IMR-90 (cell line): ENCODE results near the gene OR13J1. TPM values are rescaled to one million over a fixed set of nuclear protein-coding genes. Genes with fewer than 3 reads are reported as not detected.

Source experiments
- ATAC-seq: fragments of 200-7000 bp; cut with Tn5 transposase; 2 replicates; pipeline ENCODE4 v1.9.1; 2020; ENCODE audit warnings: low read depth, mild to moderate bottlenecking, moderate library complexity
- BruUV-seq: library from RNA; stranded (reverse); fragments of 400-500 nt; replicated peaks from 2 replicates; lab custom pipeline; 2021; lab: Mats Ljungman, UMichigan
- CTCF ChIA-PET: fragments of 300-600 bp; formaldehyde crosslinking; extraction: SDS; loops from one replicate; lab custom pipeline; 2021; ENCODE audit warnings: antibody characterized with exemption; lab: Yijun Ruan, JAX
- POLR2A ChIA-PET: fragments of 300-600 bp; sonication (Branson Sonifier 250); formaldehyde crosslinking; loops from one replicate; lab custom pipeline; 2022; ENCODE audit warnings: antibody characterized with exemption; ENCODE audit not compliant: unreplicated experiment; lab: Charles Lee
- DNase-seq: peaks from one replicate; pipeline ENCODE4 v3.0.0; 2013
- H2AFZ ChIP-seq: replicated peaks from 2 replicates; pipeline ENCODE3; 2013; ENCODE audit warnings: low read length, mild to moderate bottlenecking; ENCODE audit not compliant: poor library complexity
- H2AK5ac ChIP-seq: 2 replicates; pipeline ENCODE4 v1.6.1; 2013; ENCODE audit warnings: low read depth, low read length, inconsistent platforms
- H2AK9ac ChIP-seq: replicated peaks from 2 replicates; pipeline ENCODE3; 2013; ENCODE audit warnings: mild to moderate bottlenecking, low read depth, low read length, moderate library complexity; ENCODE audit not compliant: poor library complexity
- H2BK120ac ChIP-seq: 2 replicates; pipeline ENCODE4 v1.6.1; 2013; ENCODE audit warnings: low read depth, low read length, inconsistent platforms
- H2BK15ac ChIP-seq: 3 replicates; pipeline ENCODE4 v1.6.1; 2013; ENCODE audit warnings: low read depth, low read length, inconsistent platforms
- H2BK20ac ChIP-seq: 2 replicates; pipeline ENCODE4 v1.6.1; 2013; ENCODE audit warnings: low read depth, mild to moderate bottlenecking, inconsistent platforms, low read length, moderate library complexity
- H2BK5ac ChIP-seq: 2 replicates; pipeline ENCODE4 v1.6.1; 2013; ENCODE audit warnings: mild to moderate bottlenecking, low read depth, low read length, inconsistent platforms; ENCODE audit not compliant: poor library complexity, severe bottlenecking
- H3K14ac ChIP-seq: replicated peaks from 2 replicates; pipeline ENCODE4 v1.6.1; 2013; ENCODE audit warnings: low read depth, low read length, inconsistent platforms
- H3K18ac ChIP-seq: 2 replicates; pipeline ENCODE4 v1.6.1; 2013; ENCODE audit warnings: low read depth, low read length, control low read depth
- H3K23ac ChIP-seq: 2 replicates; pipeline ENCODE4 v1.6.1; 2013; ENCODE audit warnings: low read depth, low read length, inconsistent platforms
- H3K27ac ChIP-seq: 2 replicates; pipeline ENCODE4 v1.5.1; 2013; ENCODE audit warnings: mild to moderate bottlenecking, control low read depth, low read length; ENCODE audit not compliant: insufficient read depth
- H3K27me3 ChIP-seq: 2 replicates; pipeline ENCODE4 v1.6.1; 2013; ENCODE audit warnings: low read length; ENCODE audit not compliant: control insufficient read depth, insufficient read depth
- H3K36me3 ChIP-seq: 2 replicates; pipeline ENCODE4 v1.6.1; 2013; ENCODE audit warnings: low read length, mixed read lengths; ENCODE audit not compliant: control insufficient read depth, insufficient read depth
- H3K4ac ChIP-seq: 2 replicates; pipeline ENCODE4 v1.6.1; 2013; ENCODE audit warnings: low read depth, low read length, inconsistent platforms
- H3K4me1 ChIP-seq: 2 replicates; pipeline ENCODE4 v1.6.1; 2013; ENCODE audit warnings: low read length, mixed read lengths; ENCODE audit not compliant: control insufficient read depth, insufficient read depth
- H3K4me2 ChIP-seq: 2 replicates; pipeline ENCODE4 v1.6.1; 2013; ENCODE audit warnings: low read depth, mild to moderate bottlenecking, control low read depth, low read length, moderate library complexity
- H3K4me3 ChIP-seq: 2 replicates; pipeline ENCODE4 v1.5.1; 2013; ENCODE audit warnings: low read depth, mild to moderate bottlenecking, control low read depth, low read length, moderate library complexity; ENCODE audit not compliant: insufficient read depth
- H3K56ac ChIP-seq: 2 replicates; pipeline ENCODE4 v1.6.1; 2013; ENCODE audit warnings: low read length, inconsistent platforms; ENCODE audit not compliant: insufficient read depth; ENCODE audit errors: extremely low read depth
- H3K79me1 ChIP-seq, 2 experiments: 2 replicates each; pipeline ENCODE4 v1.6.1; 2013; ENCODE audit warnings: low read length in 2 of 2, inconsistent platforms in 1 of 2, low read depth in 1 of 2
- H3K9ac ChIP-seq: 2 replicates; pipeline ENCODE4 v1.6.1; 2013; ENCODE audit warnings: low read depth, low read length, control low read depth
- H3K9me1 ChIP-seq: 2 replicates; pipeline ENCODE4 v1.6.1; 2013; ENCODE audit warnings: low read length, inconsistent platforms; ENCODE audit not compliant: insufficient read depth
- H3K9me3 ChIP-seq: 2 replicates; pipeline ENCODE4 v1.6.1; 2013; ENCODE audit warnings: low read length; ENCODE audit not compliant: control insufficient read depth, insufficient read depth
- H4K20me1 ChIP-seq: 2 replicates; pipeline ENCODE4 v1.6.1; 2013; ENCODE audit warnings: low read length, inconsistent platforms; ENCODE audit not compliant: insufficient read depth
- H4K5ac ChIP-seq: 2 replicates; pipeline ENCODE4 v1.6.1; 2013; ENCODE audit warnings: mild to moderate bottlenecking, low read depth, low read length, control low read depth
- H4K8ac ChIP-seq, 2 experiments: 2 replicates each; pipeline ENCODE4 v1.6.1; 2013; ENCODE audit warnings: low read depth in 2 of 2, low read length in 2 of 2, control low read depth in 1 of 2, inconsistent platforms in 1 of 2
- H4K91ac ChIP-seq: 2 replicates; pipeline ENCODE4 v1.6.1; 2013; ENCODE audit warnings: low read depth, low read length, inconsistent platforms; ENCODE audit not compliant: insufficient read depth
- BHLHE40 ChIP-seq: fragments of 150-350 bp; IDR thresholded peaks from 2 replicates; pipeline ENCODE4 v1.6.1; 2016; ENCODE audit warnings: mild to moderate bottlenecking, low read depth, low read length
- CEBPB ChIP-seq: IDR thresholded peaks from 2 replicates; pipeline ENCODE4 v1.6.1; 2012; ENCODE audit warnings: low read depth, low read length, improper control_type of control experiment
- CHD1 ChIP-seq: IDR thresholded peaks from 2 replicates; pipeline ENCODE4 v1.6.1; 2012; ENCODE audit warnings: low read depth, low read length, improper control_type of control experiment
- ELK1 ChIP-seq: fragments of 150-350 bp; IDR thresholded peaks from 2 replicates; pipeline ENCODE4 v1.6.1; 2016; ENCODE audit warnings: low read depth, mild to moderate bottlenecking, low read length, moderate library complexity, borderline replicate concordance
- FOS ChIP-seq: fragments of 150-350 bp; IDR thresholded peaks from 2 replicates; pipeline ENCODE4 v1.6.1; 2016; ENCODE audit warnings: low read depth, low read length
- MAFK ChIP-seq: IDR thresholded peaks from 2 replicates; pipeline ENCODE4 v1.6.1; 2012; ENCODE audit warnings: low read depth, low read length, improper control_type of control experiment
- MAZ ChIP-seq: IDR thresholded peaks from 2 replicates; pipeline ENCODE4 v1.6.1; 2012; ENCODE audit warnings: low read depth, mild to moderate bottlenecking, low read length, improper control_type of control experiment, moderate library complexity, borderline replicate concordance
- MXI1 ChIP-seq: IDR thresholded peaks from 2 replicates; pipeline ENCODE4 v1.6.1; 2012; ENCODE audit warnings: low read depth, mild to moderate bottlenecking, low read length, moderate library complexity, borderline replicate concordance
- NFE2L2 ChIP-seq: fragments of 150-350 bp; IDR thresholded peaks from 2 replicates; pipeline ENCODE4 v1.6.1; 2016; ENCODE audit warnings: low read depth, mild to moderate bottlenecking, low read length
- POLR2A ChIP-seq: IDR thresholded peaks from 2 replicates; pipeline ENCODE4 v1.6.1; 2012; ENCODE audit warnings: mild to moderate bottlenecking, low read depth, low read length
- RAD21 ChIP-seq: IDR thresholded peaks from 2 replicates; pipeline ENCODE4 v1.6.1; 2012; ENCODE audit warnings: low read length, improper control_type of control experiment
- RCOR1 ChIP-seq: IDR thresholded peaks from 2 replicates; pipeline ENCODE4 v1.6.1; 2012; ENCODE audit warnings: mild to moderate bottlenecking, low read length, improper control_type of control experiment; ENCODE audit not compliant: insufficient replicate concordance
- RFX5 ChIP-seq: IDR thresholded peaks from 2 replicates; pipeline ENCODE4 v1.8.0; 2012; ENCODE audit warnings: low read depth, mild to moderate bottlenecking, low read length, moderate library complexity
- SMC3 ChIP-seq: fragments of 150-350 bp; IDR thresholded peaks from 2 replicates; pipeline ENCODE4 v1.6.1; 2016; ENCODE audit warnings: low read depth, mild to moderate bottlenecking, antibody characterized with exemption, low read length, moderate library complexity
- WGBS, 2 experiments: methylation state at CpG; one replicate each; pipeline versions ENCODE4 v1.1.5 to v1.1.7; 2013; ENCODE audit warnings: missing lambda C conversion rate in 2 of 2; ENCODE audit not compliant: insufficient read length in 1 of 2; ENCODE audit errors: extremely low coverage in 2 of 2; 5-methylcytosine and 5-hydroxymethylcytosine counted together
- dilution Hi-C: fragments of 300-500 bp; cut with HindIII; formaldehyde crosslinking; loops from one replicate; pipeline ENCODE4 v1.14.3; 2018; ENCODE audit warnings: low sequenced_read_pairs; ENCODE audit not compliant: unreplicated experiment
- in situ Hi-C: fragments of 300-500 bp; cut with MboI; formaldehyde crosslinking; loops from 3 replicates; pipeline ENCODE4 v1.14.3; 2019; ENCODE audit warnings: low sequenced_read_pairs, inconsistent platforms, mixed read lengths
- intact Hi-C: fragments of 100-400 bp; cut with micrococcal nuclease; formaldehyde crosslinking; loops from 2 replicates; pipeline ENCODE4 v1.10.0; 2022
- polyA plus RNA-seq, 3 experiments: library from polyadenylated mRNA; depleted of rRNA; stranded (reverse); fragments of >200 nt; gene quantifications; 2 replicates each; pipeline ENCODE4 v1.2.3, GENCODE V29; 2012; ENCODE audit warnings: low replicate concordance in 1 of 3
- total RNA-seq: library from RNA; depleted of rRNA; stranded (reverse); fragments of >200 nt; gene quantifications from 2 replicates; pipeline ENCODE4 v1.2.3, GENCODE V29; 2012
- TF ChIP-seq, protein P1 (sequence below): fragments of 150-350 bp; IDR thresholded peaks from 2 replicates; pipeline ENCODE4 v1.6.1; 2017; ENCODE audit warnings: mild to moderate bottlenecking, antibody characterized with exemption, low read length, low read depth
- TF ChIP-seq, protein P2 (sequence below): conservative IDR thresholded peaks from 2 replicates; pipeline ENCODE4 v1.5.1; 2012; ENCODE audit warnings: mild to moderate bottlenecking, low read depth, low read length, improper control_type of control experiment

The OR13J1 gene
- total and polyA plus RNA-seq, 2 of the 4 experiments (the other 2 are of a cell fraction) = not detected

- H2BK120ac ChIP-seq = peak overlapping the region; percentile 99
- peaks cover 46% of the 10 kb centered on the region for H3K4me1 ChIP-seq
- H3K18ac ChIP-seq = peak overlapping the region; percentile 65
- H3K79me1 ChIP-seq = peaks cover 0 to 36% of the 10 kb centered on the region in 2 experiments; a peak in 2 of 4 replicates
- H2BK5ac ChIP-seq = peak overlapping the region; percentile 98
- H3K27me3 ChIP-seq = no peaks in the 10 kb centered on the region
- peak overlapping the region; percentile 91 for H3K56ac ChIP-seq
- H3K4ac ChIP-seq = peak overlapping the region; percentile 100
- CTCF ChIA-PET = no interaction called here
- peak overlapping the region; percentile 86 for H3K23ac ChIP-seq
- no peak overlapping the region for H3K4me3 ChIP-seq
- H4K5ac ChIP-seq = peak overlapping the region; percentile 95
- peak overlapping the region; percentile 10 for H3K9ac ChIP-seq
- POLR2A ChIA-PET = no interaction called here
- H4K91ac ChIP-seq = peak overlapping the region; percentile 99
- BruUV-seq = no TSS peak
- ATAC-seq (peak; percentile 7), DNase-seq (peak; percentile 66)
- H4K8ac ChIP-seq = peak overlapping the region; percentile 96 to 97
- dilution Hi-C loops = no loop called here
- H3K14ac ChIP-seq = peak overlapping the region; percentile 99
- no peaks in the 10 kb centered on the region for H4K20me1 ChIP-seq
- H2BK20ac ChIP-seq = peak overlapping the region; percentile 98
- intact Hi-C loops = loop anchor here (1.0 kb wide), 1 partner anchor 118 kb away; no protein-coding TSS in a partner anchor
- no peaks in the 10 kb centered on the region for H3K9me3 ChIP-seq
- H3K36me3 ChIP-seq = no peaks in the 10 kb centered on the region
- peak overlapping the region; percentile 95 for H2AK9ac ChIP-seq
- H3K9me1 ChIP-seq = peaks cover 26% of the 10 kb centered on the region
- H2AK5ac ChIP-seq = peak overlapping the region; percentile 99
- peak overlapping the region; percentile 93 for H3K27ac ChIP-seq
- TF ChIP-seq, protein P1, sequence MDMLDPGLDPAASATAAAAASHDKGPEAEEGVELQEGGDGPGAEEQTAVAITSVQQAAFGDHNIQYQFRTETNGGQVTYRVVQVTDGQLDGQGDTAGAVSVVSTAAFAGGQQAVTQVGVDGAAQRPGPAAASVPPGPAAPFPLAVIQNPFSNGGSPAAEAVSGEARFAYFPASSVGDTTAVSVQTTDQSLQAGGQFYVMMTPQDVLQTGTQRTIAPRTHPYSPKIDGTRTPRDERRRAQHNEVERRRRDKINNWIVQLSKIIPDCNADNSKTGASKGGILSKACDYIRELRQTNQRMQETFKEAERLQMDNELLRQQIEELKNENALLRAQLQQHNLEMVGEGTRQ = no peak
- TF ChIP-seq MXI1 (no peak), SMC3 (no peak), MAZ (no peak), POLR2A (no peak), RAD21 (no peak), CHD1 (no peak), ELK1 (no peak), RCOR1 (no peak), NFE2L2 (no peak), RFX5 (no peak), BHLHE40 (no peak), MAFK (no peak), CEBPB (no peak), FOS (no peak)
- TF ChIP-seq, protein P2, sequence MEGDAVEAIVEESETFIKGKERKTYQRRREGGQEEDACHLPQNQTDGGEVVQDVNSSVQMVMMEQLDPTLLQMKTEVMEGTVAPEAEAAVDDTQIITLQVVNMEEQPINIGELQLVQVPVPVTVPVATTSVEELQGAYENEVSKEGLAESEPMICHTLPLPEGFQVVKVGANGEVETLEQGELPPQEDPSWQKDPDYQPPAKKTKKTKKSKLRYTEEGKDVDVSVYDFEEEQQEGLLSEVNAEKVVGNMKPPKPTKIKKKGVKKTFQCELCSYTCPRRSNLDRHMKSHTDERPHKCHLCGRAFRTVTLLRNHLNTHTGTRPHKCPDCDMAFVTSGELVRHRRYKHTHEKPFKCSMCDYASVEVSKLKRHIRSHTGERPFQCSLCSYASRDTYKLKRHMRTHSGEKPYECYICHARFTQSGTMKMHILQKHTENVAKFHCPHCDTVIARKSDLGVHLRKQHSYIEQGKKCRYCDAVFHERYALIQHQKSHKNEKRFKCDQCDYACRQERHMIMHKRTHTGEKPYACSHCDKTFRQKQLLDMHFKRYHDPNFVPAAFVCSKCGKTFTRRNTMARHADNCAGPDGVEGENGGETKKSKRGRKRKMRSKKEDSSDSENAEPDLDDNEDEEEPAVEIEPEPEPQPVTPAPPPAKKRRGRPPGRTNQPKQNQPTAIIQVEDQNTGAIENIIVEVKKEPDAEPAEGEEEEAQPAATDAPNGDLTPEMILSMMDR = no peak
- in situ Hi-C loops = no loop called here
- peak overlapping the region; percentile 85 for H2AFZ ChIP-seq
- H2BK15ac ChIP-seq = peak overlapping the region; percentile 79
- H3K4me2 ChIP-seq = peak overlapping the region; percentile 30
- 17% methylated on average over 1 of the region's 9 CpGs; no CpG with 5 or more reads in 1 of the 2 experiments for WGBS, 2 experiments
Measured at GRCh38 chr9:35908504-35909125, 38.4 kb upstream of the OR13J1 start.
